ENCODE results near the gene GRID2.

Gene GRID2

GRCh38 chr4:92776080-92776479 lies 472.3 kb downstream of the GRID2 start:
- DNase-seq: no peak

- DNase-seq: no peak
Observed at GRCh38 chr4:92789741-92790140, 486.0 kb downstream of the GRID2 start.

GRCh38 chr4:92791871-92792440 lies 488.2 kb downstream of the GRID2 start:
- no peak for DNase-seq

GRCh38 chr4:92809381-92809780 lies 505.6 kb downstream of the GRID2 start:
- DNase-seq: no peak

GRCh38 chr4:92812652-92813051 lies 508.9 kb downstream of the GRID2 start:
- DNase-seq: no peak

GRCh38 chr4:92814677-92815076 lies 510.9 kb downstream of the GRID2 start:
- no peak for DNase-seq

GRCh38 chr4:92825256-92825655 lies 521.5 kb downstream of the GRID2 start:
- DNase-seq: no peak

- no peak for DNase-seq
Observed at GRCh38 chr4:92825791-92826190, 522.0 kb downstream of the GRID2 start.

- DNase-seq: no peak
Observed at GRCh38 chr4:92830771-92831170, 527.0 kb downstream of the GRID2 start.

- no peak for DNase-seq
Observed at GRCh38 chr4:92840880-92841279, 537.1 kb downstream of the GRID2 start.

- no peak for DNase-seq
Observed at GRCh38 chr4:92843784-92844183, 540.0 kb downstream of the GRID2 start.

GRCh38 chr4:92847026-92847425 lies 543.3 kb downstream of the GRID2 start:
- DNase-seq: no peak

- no peak for DNase-seq
Observed at GRCh38 chr4:92862509-92862908, 558.7 kb downstream of the GRID2 start.

GRCh38 chr4:92864096-92864495 lies 560.3 kb downstream of the GRID2 start:
- DNase-seq: no peak

GRCh38 chr4:92872604-92873003 lies 568.8 kb downstream of the GRID2 start:
- no peak for DNase-seq

- no peak for DNase-seq
Observed at GRCh38 chr4:92885632-92886031, 581.9 kb downstream of the GRID2 start.

- no peak for DNase-seq
Observed at GRCh38 chr4:92952426-92952825, 648.7 kb downstream of the GRID2 start.

- DNase-seq: no peak
Observed at GRCh38 chr4:92952897-92953296, 649.1 kb downstream of the GRID2 start.

- DNase-seq: no peak
Observed at GRCh38 chr4:92953462-92953861, 649.7 kb downstream of the GRID2 start.

GRCh38 chr4:92961881-92962280 lies 658.1 kb downstream of the GRID2 start:
- DNase-seq: no peak

- DNase-seq: no peak
Observed at GRCh38 chr4:92962831-92963230, 659.1 kb downstream of the GRID2 start.

- DNase-seq: no peak
Observed at GRCh38 chr4:92968556-92968955, 664.8 kb downstream of the GRID2 start.

GRCh38 chr4:92968996-92969395 lies 665.2 kb downstream of the GRID2 start:
- no peak for DNase-seq

- DNase-seq: no peak
Observed at GRCh38 chr4:92969650-92970379, 666.0 kb downstream of the GRID2 start.

GRCh38 chr4:92970996-92971395 lies 667.2 kb downstream of the GRID2 start:
- DNase-seq: no peak
